ENCODE data around the gene ZNF827. TPM values are rescaled to one million over a fixed set of nuclear protein-coding genes. Genes with fewer than 3 reads are reported as not detected.

ZNF827 gene
- total and polyA plus RNA-seq, 2 of the 13 experiments (the other 11 are each of a cell fraction or from before 2014, with no cell fraction given), result 2.8 TPM

DNA sequence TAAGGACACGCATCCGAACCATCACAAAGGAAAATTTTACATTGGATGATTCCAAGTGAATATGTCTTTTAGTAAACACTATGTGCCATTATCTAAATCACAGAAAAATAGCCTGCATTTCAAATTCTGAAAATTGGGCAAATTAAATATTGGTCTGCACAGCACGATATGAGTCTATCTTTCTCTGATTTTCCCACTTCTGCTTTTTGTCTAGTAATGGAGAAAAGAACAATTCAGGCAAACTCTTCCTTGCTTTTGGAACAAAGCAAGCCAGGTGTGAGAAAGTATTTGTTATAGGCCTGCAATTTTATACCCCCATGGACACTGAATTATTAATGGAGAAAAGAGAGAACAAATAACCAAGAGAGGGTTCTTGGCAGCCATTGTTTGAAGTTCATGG is 97.8 kb downstream of the ZNF827 start (continued):
- TF ChIP-seq, protein P1, sequence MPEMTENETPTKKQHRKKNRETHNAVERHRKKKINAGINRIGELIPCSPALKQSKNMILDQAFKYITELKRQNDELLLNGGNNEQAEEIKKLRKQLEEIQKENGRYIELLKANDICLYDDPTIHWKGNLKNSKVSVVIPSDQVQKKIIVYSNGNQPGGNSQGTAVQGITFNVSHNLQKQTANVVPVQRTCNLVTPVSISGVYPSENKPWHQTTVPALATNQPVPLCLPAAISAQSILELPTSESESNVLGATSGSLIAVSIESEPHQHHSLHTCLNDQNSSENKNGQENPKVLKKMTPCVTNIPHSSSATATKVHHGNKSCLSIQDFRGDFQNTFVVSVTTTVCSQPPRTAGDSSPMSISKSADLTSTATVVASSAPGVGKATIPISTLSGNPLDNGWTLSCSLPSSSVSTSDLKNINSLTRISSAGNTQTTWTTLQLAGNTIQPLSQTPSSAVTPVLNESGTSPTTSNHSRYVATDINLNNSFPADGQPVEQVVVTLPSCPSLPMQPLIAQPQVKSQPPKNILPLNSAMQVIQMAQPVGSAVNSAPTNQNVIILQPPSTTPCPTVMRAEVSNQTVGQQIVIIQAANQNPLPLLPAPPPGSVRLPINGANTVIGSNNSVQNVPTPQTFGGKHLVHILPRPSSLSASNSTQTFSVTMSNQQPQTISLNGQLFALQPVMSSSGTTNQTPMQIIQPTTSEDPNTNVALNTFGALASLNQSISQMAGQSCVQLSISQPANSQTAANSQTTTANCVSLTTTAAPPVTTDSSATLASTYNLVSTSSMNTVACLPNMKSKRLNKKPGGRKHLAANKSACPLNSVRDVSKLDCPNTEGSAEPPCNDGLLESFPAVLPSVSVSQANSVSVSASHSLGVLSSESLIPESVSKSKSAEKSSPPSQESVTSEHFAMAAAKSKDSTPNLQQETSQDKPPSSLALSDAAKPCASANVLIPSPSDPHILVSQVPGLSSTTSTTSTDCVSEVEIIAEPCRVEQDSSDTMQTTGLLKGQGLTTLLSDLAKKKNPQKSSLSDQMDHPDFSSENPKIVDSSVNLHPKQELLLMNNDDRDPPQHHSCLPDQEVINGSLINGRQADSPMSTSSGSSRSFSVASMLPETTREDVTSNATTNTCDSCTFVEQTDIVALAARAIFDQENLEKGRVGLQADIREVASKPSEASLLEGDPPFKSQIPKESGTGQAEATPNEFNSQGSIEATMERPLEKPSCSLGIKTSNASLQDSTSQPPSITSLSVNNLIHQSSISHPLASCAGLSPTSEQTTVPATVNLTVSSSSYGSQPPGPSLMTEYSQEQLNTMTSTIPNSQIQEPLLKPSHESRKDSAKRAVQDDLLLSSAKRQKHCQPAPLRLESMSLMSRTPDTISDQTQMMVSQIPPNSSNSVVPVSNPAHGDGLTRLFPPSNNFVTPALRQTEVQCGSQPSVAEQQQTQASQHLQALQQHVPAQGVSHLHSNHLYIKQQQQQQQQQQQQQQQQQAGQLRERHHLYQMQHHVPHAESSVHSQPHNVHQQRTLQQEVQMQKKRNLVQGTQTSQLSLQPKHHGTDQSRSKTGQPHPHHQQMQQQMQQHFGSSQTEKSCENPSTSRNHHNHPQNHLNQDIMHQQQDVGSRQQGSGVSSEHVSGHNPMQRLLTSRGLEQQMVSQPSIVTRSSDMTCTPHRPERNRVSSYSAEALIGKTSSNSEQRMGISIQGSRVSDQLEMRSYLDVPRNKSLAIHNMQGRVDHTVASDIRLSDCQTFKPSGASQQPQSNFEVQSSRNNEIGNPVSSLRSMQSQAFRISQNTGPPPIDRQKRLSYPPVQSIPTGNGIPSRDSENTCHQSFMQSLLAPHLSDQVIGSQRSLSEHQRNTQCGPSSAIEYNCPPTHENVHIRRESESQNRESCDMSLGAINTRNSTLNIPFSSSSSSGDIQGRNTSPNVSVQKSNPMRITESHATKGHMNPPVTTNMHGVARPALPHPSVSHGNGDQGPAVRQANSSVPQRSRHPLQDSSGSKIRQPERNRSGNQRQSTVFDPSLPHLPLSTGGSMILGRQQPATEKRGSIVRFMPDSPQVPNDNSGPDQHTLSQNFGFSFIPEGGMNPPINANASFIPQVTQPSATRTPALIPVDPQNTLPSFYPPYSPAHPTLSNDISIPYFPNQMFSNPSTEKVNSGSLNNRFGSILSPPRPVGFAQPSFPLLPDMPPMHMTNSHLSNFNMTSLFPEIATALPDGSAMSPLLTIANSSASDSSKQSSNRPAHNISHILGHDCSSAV (CRISPR knock-in tag; IDR thresholded peaks at IDR 0.05; ENCODE audit: borderline replicate concordance), result no peak
- TF ChIP-seq SUZ12 (IDR thresholded peaks at IDR 0.05; ENCODE audit: low read depth, low read length) (no peak), MEIS1 (CRISPR knock-in tag; IDR thresholded peaks at IDR 0.05; ENCODE audit: borderline replicate concordance) (no peak), FIP1L1 (IDR thresholded peaks at IDR 0.05; ENCODE audit: borderline replicate concordance, insufficient read depth, low read depth, low read length) (no peak)
- TF ChIP-seq, protein P2, sequence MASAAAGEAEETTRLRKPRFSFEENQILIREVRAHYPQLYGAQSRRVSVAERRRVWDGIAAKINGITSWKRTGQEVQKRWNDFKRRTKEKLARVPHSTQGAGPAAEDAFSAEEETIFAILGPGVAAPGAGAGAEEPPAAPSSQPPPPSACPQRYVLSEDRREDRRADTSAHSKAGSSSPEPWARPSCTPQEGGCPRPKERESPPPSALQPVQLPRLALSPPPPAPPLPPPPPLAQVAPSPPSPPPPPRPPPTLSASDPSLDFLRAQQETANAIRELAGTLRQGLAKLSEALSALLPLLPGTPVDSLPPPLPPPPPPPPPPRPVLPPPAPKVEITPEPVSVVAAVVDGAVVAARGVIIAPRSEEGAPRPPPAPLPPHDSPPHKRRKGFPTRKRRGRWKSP (CRISPR knock-in tag; IDR thresholded peaks at IDR 0.05), result no peak

Measured in HepG2 (cell line).